Smooth muscle cell (in vitro differentiated cells): ENCODE data around the gene FAM20A. TPM values are rescaled to one million over a fixed set of nuclear protein-coding genes. Genes with fewer than 3 reads are reported as not detected.
"Not testable (repeated sequence)": the region's sequence is repeated elsewhere in the genome, so short reads cannot be mapped to it uniquely, and the experiment has no call there.

Experiments
- DNase-seq: peaks from one replicate; lab custom pipeline; 2025; ENCODE audit not compliant: unreplicated experiment; lab: John Stamatoyannopoulos, UW
- H2AFZ ChIP-seq: fragments of 200-600 bp; sonication (generic); 2 replicates; pipeline ENCODE4 v1.6.0; 2016; ENCODE audit warnings: antibody characterized with exemption, low read depth, mild to moderate bottlenecking
- H3F3A ChIP-seq: fragments of 200-600 bp; sonication (generic); 2 replicates; pipeline ENCODE4 v1.6.0; 2017; ENCODE audit warnings: antibody characterized with exemption, low read depth
- H3K27ac ChIP-seq: fragments of 200-600 bp; sonication (generic); 2 replicates; pipeline ENCODE4 v1.5.1; 2016; ENCODE audit warnings: low read depth, mild to moderate bottlenecking
- H3K27me3 ChIP-seq: fragments of 200-600 bp; sonication (generic); 2 replicates; pipeline ENCODE4 v1.6.1; 2016; ENCODE audit warnings: low read depth, mild to moderate bottlenecking
- H3K36me3 ChIP-seq: fragments of 200-600 bp; sonication (generic); 2 replicates; pipeline ENCODE4 v1.5.1; 2016; ENCODE audit warnings: low read depth
- H3K4me1 ChIP-seq: fragments of 200-600 bp; sonication (generic); 2 replicates; pipeline ENCODE4 v1.5.1; 2016; ENCODE audit warnings: low read depth
- H3K4me2 ChIP-seq: fragments of 200-600 bp; sonication (generic); 2 replicates; pipeline ENCODE4 v1.6.0; 2016; ENCODE audit warnings: mild to moderate bottlenecking
- H3K4me3 ChIP-seq: fragments of 200-600 bp; sonication (generic); 2 replicates; pipeline ENCODE4 v1.5.1; 2016; ENCODE audit warnings: mild to moderate bottlenecking
- H3K79me2 ChIP-seq: fragments of 200-600 bp; sonication (generic); 2 replicates; pipeline ENCODE4 v1.6.0; 2016; ENCODE audit warnings: low read depth, mild to moderate bottlenecking
- H3K9ac ChIP-seq: fragments of 200-600 bp; sonication (generic); 2 replicates; pipeline ENCODE4 v1.6.0; 2016; ENCODE audit warnings: low read depth
- H3K9me3 ChIP-seq: fragments of 200-600 bp; sonication (generic); replicated peaks from 2 replicates; pipeline ENCODE4 v1.5.1; 2016; ENCODE audit warnings: low read depth
- H4K20me1 ChIP-seq: fragments of 200-600 bp; sonication (generic); 2 replicates; pipeline ENCODE4 v1.6.0; 2016; ENCODE audit warnings: low read depth
- WGBS: methylation state at CpG from one replicate; pipeline ENCODE4 v1.1.7; 2016; ENCODE audit warnings: low lambda C conversion rate; 5-methylcytosine and 5-hydroxymethylcytosine counted together
- polyA plus RNA-seq: library from polyadenylated mRNA; unstranded; fragments of >200 nt; fragmentation: Nextera tagmentation; extraction: Ambion mirVana; gene quantifications from 2 replicates; pipeline ENCODE4 v1.2.1, GENCODE V29; 2016
- total RNA-seq: library from RNA; depleted of rRNA; stranded (reverse); fragments of >200 nt; gene quantifications from 2 replicates; pipeline ENCODE4 v1.2.3, GENCODE V29; 2014
- TF ChIP-seq, protein P1 (sequence below): fragments of 200-600 bp; sonication (generic); IDR thresholded peaks from 2 replicates; pipeline ENCODE4 v1.5.1; 2017; ENCODE audit warnings: borderline replicate concordance, mild to moderate bottlenecking, antibody characterized with exemption; ENCODE audit not compliant: insufficient read depth, poor library complexity, severe bottlenecking

The FAM20A gene
- total and polyA plus RNA-seq, 2 experiments from 2014 or later = 4.6 to 10.8 TPM

DNA sequence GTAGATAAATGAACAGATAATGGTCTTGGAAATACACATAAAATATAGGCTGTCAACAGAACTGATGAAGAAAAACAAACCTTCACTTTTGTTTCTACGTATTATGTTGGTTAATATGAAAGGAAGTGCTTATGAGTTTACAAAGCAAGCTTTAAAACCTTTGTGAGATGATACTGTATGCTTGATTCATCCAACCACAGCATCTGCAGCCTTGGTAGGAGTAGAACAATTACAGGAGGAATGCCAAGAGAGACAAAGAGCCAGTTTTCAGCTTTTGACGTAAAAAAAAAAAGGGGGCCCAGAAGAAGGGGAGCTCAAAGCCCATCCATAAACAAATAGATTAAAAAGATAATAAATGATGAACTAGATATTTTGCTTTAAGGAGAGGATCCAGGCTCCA is 13.3 kb downstream of the FAM20A start:
- WGBS = 82% methylated on average over 2 of the region's 2 CpGs
- H3K4me2 ChIP-seq = no peak overlapping the region
- H3K27ac ChIP-seq = no peak overlapping the region
- H3K4me1 ChIP-seq = no peaks in the 10 kb centered on the region
- no peaks in the 10 kb centered on the region for H3F3A ChIP-seq
- H3K9ac ChIP-seq = no peak overlapping the region
- TF ChIP-seq, protein P1, sequence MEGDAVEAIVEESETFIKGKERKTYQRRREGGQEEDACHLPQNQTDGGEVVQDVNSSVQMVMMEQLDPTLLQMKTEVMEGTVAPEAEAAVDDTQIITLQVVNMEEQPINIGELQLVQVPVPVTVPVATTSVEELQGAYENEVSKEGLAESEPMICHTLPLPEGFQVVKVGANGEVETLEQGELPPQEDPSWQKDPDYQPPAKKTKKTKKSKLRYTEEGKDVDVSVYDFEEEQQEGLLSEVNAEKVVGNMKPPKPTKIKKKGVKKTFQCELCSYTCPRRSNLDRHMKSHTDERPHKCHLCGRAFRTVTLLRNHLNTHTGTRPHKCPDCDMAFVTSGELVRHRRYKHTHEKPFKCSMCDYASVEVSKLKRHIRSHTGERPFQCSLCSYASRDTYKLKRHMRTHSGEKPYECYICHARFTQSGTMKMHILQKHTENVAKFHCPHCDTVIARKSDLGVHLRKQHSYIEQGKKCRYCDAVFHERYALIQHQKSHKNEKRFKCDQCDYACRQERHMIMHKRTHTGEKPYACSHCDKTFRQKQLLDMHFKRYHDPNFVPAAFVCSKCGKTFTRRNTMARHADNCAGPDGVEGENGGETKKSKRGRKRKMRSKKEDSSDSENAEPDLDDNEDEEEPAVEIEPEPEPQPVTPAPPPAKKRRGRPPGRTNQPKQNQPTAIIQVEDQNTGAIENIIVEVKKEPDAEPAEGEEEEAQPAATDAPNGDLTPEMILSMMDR = no peak
- no peaks in the 10 kb centered on the region for H3K27me3 ChIP-seq
- H3K4me3 ChIP-seq = no peak overlapping the region
- no peaks in the 10 kb centered on the region for H3K9me3 ChIP-seq
- DNase-seq = no peak
- H3K36me3 ChIP-seq = no peaks in the 10 kb centered on the region
- H3K79me2 ChIP-seq = no peaks in the 10 kb centered on the region
- H2AFZ ChIP-seq = no peak overlapping the region
- H4K20me1 ChIP-seq = no peaks in the 10 kb centered on the region

DNA sequence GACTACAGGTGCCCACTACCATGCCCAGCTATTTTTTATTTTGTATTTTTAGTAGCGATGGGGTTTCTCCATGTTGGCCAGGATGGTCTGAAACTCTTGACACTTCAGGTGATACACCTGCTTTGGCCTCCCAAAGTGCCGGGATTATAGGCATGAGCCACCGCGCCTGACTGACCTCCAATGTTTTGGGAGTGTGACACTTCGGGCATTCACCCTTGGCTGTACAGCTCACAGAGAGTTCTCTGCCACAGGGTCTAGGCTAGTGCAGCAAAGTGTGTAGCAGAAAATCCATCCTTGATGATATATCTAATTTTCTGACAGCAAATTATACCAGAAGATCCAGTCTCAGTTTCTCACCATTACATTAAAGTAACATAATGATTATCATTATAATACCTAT is 14.1 kb downstream of the FAM20A start:
- no peak overlapping the region for H3K4me3 ChIP-seq
- H3K9me3 ChIP-seq = no peaks in the 10 kb centered on the region
- TF ChIP-seq, protein P1 = no peak
- H3K79me2 ChIP-seq = no peaks in the 10 kb centered on the region
- no peaks in the 10 kb centered on the region for H3K4me1 ChIP-seq
- no peak overlapping the region for H3K9ac ChIP-seq
- 97% methylated on average over 5 of the region's 5 CpGs for WGBS
- no peak overlapping the region for H3K4me2 ChIP-seq
- no peaks in the 10 kb centered on the region for H3F3A ChIP-seq
- no peaks in the 10 kb centered on the region for H3K36me3 ChIP-seq
- no peaks in the 10 kb centered on the region for H3K27me3 ChIP-seq
- no peak overlapping the region for H2AFZ ChIP-seq
- H3K27ac ChIP-seq = no peak overlapping the region
- no peaks in the 10 kb centered on the region for H4K20me1 ChIP-seq
- DNase-seq = no peak

DNA sequence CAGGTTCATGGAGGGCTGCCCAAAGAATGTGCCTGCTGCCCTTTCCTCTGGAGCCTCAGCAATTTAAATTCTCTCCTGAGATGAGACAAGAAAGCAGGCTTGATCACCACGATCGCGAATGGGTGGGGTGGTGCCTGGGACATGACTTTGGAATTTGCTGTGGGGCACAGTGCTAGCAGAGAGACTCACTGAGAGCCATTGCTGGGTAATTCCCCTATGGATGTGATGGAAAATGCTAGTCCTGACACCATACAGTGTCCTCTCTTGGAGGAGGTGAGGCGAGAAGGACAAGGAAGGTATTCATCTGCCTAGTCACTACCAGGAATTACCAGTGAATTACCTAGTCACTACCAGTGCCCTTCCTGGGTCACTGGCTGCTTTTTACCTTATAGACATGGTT is 15.5 kb downstream of the FAM20A start:
- no peak overlapping the region for H3K4me2 ChIP-seq
- no peaks in the 10 kb centered on the region for H3K4me1 ChIP-seq
- H2AFZ ChIP-seq = no peak overlapping the region
- no peak overlapping the region for H3K4me3 ChIP-seq
- H3K27me3 ChIP-seq = no peaks in the 10 kb centered on the region
- no peaks in the 10 kb centered on the region for H3K9me3 ChIP-seq
- H4K20me1 ChIP-seq = no peaks in the 10 kb centered on the region
- no peak for DNase-seq
- no peaks in the 10 kb centered on the region for H3F3A ChIP-seq
- H3K9ac ChIP-seq = no peak overlapping the region
- no peaks in the 10 kb centered on the region for H3K36me3 ChIP-seq
- TF ChIP-seq, protein P1 = no peak
- 60% methylated on average over 4 of the region's 4 CpGs for WGBS
- H3K79me2 ChIP-seq = no peaks in the 10 kb centered on the region
- no peak overlapping the region for H3K27ac ChIP-seq

DNA sequence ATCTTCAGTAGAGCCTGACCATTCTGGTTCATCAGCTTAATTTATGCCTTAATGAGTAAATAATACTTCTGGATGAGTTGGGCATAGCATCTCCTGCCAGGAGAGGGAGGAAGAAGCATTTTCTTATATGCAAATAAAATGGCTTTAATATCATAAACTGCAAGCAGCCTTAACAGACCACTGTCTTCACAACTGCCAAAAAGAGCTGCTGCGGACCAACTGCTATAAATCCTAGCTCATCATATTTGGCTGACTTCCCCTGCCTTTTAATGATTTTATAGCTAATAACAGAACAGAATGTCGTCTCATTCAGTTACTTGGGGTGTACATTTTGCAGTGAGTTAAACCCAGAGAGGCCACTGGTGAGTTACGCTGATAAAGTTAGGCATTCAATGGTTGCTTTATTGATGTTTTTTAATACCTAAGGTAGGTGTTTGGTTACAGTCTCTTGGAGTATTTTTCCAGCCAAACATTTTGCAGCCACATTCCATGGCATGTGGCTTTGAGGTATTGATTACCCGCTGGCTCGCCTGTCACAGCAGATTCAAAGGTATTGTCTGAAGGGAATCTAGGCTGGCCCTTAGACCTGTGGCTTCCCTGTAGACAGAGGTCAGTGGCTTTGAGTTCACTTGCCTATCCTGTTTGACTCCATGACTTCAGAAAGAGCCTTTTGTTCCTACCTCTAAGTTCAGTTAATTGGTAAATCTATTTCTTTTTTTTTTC is 16.4 kb downstream of the FAM20A start:
- Histone ChIP-seq H4K20me1 (no peaks in the 10 kb centered on the region), H3K9me3 (no peaks in the 10 kb centered on the region), H3K27me3 (no peaks in the 10 kb centered on the region), H3K27ac (no peak overlapping the region), H3K4me2 (no peak overlapping the region), H3K36me3 (no peaks in the 10 kb centered on the region), H3K4me1 (peaks cover 3% of the 10 kb centered on the region), H2AFZ (no peak overlapping the region), H3F3A (no peaks in the 10 kb centered on the region), H3K9ac (no peak overlapping the region), H3K4me3 (no peak overlapping the region), H3K79me2 (no peaks in the 10 kb centered on the region)
- TF ChIP-seq, protein P1 = no peak
- no peak for DNase-seq
- WGBS = 88% methylated on average over 5 of the region's 5 CpGs

DNA sequence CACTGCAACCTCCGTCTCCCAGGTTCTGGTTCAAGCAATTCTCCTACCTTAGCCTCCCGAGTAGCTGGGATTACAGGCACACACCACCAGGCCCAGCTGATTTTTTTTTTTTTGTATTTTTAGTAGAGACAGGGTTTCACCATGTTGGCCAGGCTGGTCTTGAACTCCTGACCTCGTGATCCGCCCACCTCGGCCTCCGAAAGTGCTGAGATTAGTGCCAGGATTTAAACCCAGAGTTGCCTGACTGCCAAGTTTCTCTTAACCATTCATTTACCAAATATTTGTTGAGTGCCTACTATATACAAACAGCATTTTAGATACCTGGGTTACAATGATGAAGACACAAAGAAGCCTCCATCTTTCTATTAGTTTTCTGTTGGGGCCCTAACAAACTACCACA is 18.3 kb downstream of the FAM20A start:
- H3K36me3 ChIP-seq, H3K9me3 ChIP-seq, H3K4me3 ChIP-seq, H4K20me1 ChIP-seq, H3K27ac ChIP-seq, DNase-seq, H3K4me1 ChIP-seq, H3F3A ChIP-seq, H3K9ac ChIP-seq, H2AFZ ChIP-seq, H3K27me3 ChIP-seq, H3K79me2 ChIP-seq, H3K4me2 ChIP-seq: not testable (repeated sequence)
- 89% methylated on average over 5 of the region's 6 CpGs for WGBS
